Measurements from ENCODE around the gene NT5DC3. TPM values are rescaled to one million over a fixed set of nuclear protein-coding genes. Genes with fewer than 3 reads are reported as not detected.

The NT5DC3 gene
- total and polyA plus RNA-seq, 9 of the 15 experiments (the other 6 are each of a cell fraction or from before 2014, with no cell fraction given) = 6.3 to 33.5 (median 24.5) TPM

DNA sequence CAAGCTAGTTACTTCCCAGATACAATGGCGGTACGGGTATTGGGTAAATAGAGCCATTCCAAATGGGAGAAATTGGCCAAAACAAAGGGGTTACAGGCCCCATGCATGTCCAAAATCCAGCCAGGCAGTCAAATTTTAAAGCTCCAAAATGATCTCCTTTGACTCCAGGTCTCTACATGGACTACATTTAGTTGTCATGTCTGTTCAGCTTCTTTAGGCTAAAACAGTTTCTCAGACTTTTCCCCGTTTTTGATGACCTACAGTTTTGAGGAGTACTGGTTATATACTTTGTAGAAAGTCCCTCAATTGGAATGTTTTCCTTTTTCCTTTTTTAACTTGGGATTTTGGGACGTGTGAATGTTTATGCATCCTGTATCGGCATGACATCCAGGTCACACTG is 4.7 kb downstream of the NT5DC3 start:
- ChIA-PET POLR2A (interaction anchor here (0.7 to 3.6 kb wide), 3 partner anchors 9 to 100 kb away, joined by 3 to 18 read pairs (median 3); no protein-coding TSS in a partner anchor), CTCF (ENCODE audit: low intra/inter-chr PET ratio) (no interaction called here)
- WGBS (ENCODE audit: insufficient coverage, low coverage, missing lambda C conversion rate) = 48% methylated on average over 5 of the region's 5 CpGs
- ATAC-seq (no peak), DNase-seq (ENCODE audit: extremely low read depth in 1 of 4, low spot score in 3 of 4) (no peak), FAIRE-seq (no peak)
- Histone ChIP-seq H3K4me2 (ENCODE audit: insufficient read depth, low read length) (no peak overlapping the region; the same call in 1 of the 2 replicates), H3K4me3 (no peak overlapping the region), H3K79me2 (ENCODE audit: control insufficient read depth, insufficient read depth, low read length) (peaks cover 79% of the 10 kb centered on the region), H3K36me3 (ENCODE audit: control insufficient read depth, insufficient read depth, low read length) (peaks cover 27% of the 10 kb centered on the region), H4K20me1 (replicated peaks; ENCODE audit: control insufficient read depth, insufficient read depth, low read length) (peaks cover 5% of the 10 kb centered on the region; the same call in 1 of the 2 replicates), H3K9ac (ENCODE audit: insufficient read depth in 1 of 2, low read depth in 2 of 2, low read length in 2 of 2) (no peak overlapping the region), H3K9me1 (ENCODE audit: control insufficient read depth, insufficient read depth, low read length) (no peaks in the 10 kb centered on the region), H3K4me1 (replicated peaks in 1 of 2; ENCODE audit: control insufficient read depth in 2 of 2, insufficient read depth in 2 of 2, low read length in 2 of 2) (peaks cover 12 to 19% of the 10 kb centered on the region in 2 experiments; a peak in 4 of 5 replicates), H3K9me3 (replicated peaks; ENCODE audit: control insufficient read depth, insufficient read depth, low read depth, low read length) (peaks cover 2% of the 10 kb centered on the region; the same call in 1 of the 2 replicates), H3K27me3 (ENCODE audit: control insufficient read depth in 2 of 2, insufficient read depth in 2 of 2, low read length in 2 of 2) (no peaks in the 10 kb centered on the region), H3K27ac (ENCODE audit: extremely low read depth, low read depth, low read length) (no peak overlapping the region), H2AFZ (ENCODE audit: low read depth, low read length) (no peak overlapping the region)
- no peak for TF ChIP-seq SFPQ (IDR thresholded peaks at IDR 0.05; ENCODE audit: low read depth, low read length)
- TF ChIP-seq, protein P1, sequence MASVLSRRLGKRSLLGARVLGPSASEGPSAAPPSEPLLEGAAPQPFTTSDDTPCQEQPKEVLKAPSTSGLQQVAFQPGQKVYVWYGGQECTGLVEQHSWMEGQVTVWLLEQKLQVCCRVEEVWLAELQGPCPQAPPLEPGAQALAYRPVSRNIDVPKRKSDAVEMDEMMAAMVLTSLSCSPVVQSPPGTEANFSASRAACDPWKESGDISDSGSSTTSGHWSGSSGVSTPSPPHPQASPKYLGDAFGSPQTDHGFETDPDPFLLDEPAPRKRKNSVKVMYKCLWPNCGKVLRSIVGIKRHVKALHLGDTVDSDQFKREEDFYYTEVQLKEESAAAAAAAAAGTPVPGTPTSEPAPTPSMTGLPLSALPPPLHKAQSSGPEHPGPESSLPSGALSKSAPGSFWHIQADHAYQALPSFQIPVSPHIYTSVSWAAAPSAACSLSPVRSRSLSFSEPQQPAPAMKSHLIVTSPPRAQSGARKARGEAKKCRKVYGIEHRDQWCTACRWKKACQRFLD (CRISPR knock-in tag; IDR thresholded peaks at IDR 0.05) = no peak
- no peak for TF ChIP-seq HNRNPH1 (optimal IDR thresholded peaks at IDR 0.05; ENCODE audit: low read depth, low read length)
- TF ChIP-seq STAT5B (CRISPR knock-in tag; IDR thresholded peaks at IDR 0.05) = no peak
- TF ChIP-seq SMC3 (conservative IDR thresholded peaks at IDR 0.05; ENCODE audit: insufficient read depth, low read depth, low read length) = no peak
- TF ChIP-seq CBFA2T3 (IDR thresholded peaks at IDR 0.05) = no peak
- TF ChIP-seq ELF4 (CRISPR knock-in tag; IDR thresholded peaks at IDR 0.05) = no peak
- TF ChIP-seq MEF2D (tag; conservative IDR thresholded peaks at IDR 0.05; ENCODE audit: low read depth) = no peak
- TF ChIP-seq, protein P2, sequence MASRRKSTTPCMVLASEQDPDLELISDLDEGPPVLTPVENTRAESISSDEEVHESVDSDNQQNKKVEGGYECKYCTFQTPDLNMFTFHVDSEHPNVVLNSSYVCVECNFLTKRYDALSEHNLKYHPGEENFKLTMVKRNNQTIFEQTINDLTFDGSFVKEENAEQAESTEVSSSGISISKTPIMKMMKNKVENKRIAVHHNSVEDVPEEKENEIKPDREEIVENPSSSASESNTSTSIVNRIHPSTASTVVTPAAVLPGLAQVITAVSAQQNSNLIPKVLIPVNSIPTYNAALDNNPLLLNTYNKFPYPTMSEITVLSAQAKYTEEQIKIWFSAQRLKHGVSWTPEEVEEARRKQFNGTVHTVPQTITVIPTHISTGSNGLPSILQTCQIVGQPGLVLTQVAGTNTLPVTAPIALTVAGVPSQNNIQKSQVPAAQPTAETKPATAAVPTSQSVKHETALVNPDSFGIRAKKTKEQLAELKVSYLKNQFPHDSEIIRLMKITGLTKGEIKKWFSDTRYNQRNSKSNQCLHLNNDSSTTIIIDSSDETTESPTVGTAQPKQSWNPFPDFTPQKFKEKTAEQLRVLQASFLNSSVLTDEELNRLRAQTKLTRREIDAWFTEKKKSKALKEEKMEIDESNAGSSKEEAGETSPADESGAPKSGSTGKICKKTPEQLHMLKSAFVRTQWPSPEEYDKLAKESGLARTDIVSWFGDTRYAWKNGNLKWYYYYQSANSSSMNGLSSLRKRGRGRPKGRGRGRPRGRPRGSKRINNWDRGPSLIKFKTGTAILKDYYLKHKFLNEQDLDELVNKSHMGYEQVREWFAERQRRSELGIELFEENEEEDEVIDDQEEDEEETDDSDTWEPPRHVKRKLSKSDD (conservative IDR thresholded peaks at IDR 0.05; ENCODE audit: low read length) = no peak
- no peak for TF ChIP-seq DPF2 (IDR thresholded peaks at IDR 0.05)
- TF ChIP-seq HNRNPK (IDR thresholded peaks at IDR 0.05; ENCODE audit: low read depth, low read length, poor library complexity, severe bottlenecking) = no peak
- TF ChIP-seq, protein P3, sequence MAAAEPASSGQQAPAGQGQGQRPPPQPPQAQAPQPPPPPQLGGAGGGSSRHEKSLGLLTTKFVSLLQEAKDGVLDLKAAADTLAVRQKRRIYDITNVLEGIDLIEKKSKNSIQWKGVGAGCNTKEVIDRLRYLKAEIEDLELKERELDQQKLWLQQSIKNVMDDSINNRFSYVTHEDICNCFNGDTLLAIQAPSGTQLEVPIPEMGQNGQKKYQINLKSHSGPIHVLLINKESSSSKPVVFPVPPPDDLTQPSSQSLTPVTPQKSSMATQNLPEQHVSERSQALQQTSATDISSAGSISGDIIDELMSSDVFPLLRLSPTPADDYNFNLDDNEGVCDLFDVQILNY (CRISPR knock-in tag; IDR thresholded peaks at IDR 0.05) = no peak
- no peak for TF ChIP-seq POLR2B (IDR thresholded peaks at IDR 0.05; ENCODE audit: low read depth, partially characterized antibody)
- no TSS peak for BruUV-seq (replicated peaks)
- intact Hi-C loops (cut with micrococcal nuclease) = no loop called here
- in situ Hi-C loops (cut with MboI) = no loop called here
